ENCODE measurements around the gene SOX30. TPM values are rescaled to one million over a fixed set of nuclear protein-coding genes. Genes with fewer than 3 reads are reported as not detected.

SOX30 gene
- polyA plus RNA-seq, 2 donors = 0.04 to 0.05 TPM

DNA sequence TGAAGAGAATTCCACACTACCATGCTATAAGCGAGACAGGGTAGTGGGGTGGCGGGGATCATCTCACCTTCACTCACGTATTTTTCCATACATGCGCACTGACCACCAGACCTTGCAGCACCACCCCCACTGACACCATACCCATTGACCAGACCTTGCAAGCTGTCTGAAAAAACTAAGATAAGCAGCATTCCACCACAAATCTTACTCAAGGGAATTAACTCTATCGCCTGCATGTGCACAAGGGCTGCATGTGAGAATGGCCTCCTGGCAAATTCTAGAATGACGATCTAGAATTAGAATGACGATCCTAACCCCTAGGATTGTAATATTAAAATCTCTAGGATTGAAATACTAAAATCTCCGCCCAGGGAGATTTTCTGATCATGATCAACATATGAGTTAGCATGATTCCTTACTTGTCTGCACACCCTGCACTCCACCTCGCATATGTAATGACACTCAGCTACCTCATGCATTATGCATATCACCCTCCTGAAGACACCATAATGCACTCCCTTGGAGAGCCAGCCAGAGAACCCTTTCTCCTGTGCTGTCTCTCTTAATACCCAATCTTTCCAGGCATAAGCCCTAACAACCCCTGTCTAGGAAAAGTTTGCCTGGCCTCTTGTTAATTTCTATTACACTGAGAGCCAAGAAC is 11.7 kb downstream of the SOX30 start:
- no peaks in the 10 kb centered on the region for H3K27me3 ChIP-seq (ENCODE audit: control insufficient read depth in 1 of 2, insufficient read depth in 2 of 2, low read length in 2 of 2)
- H3K27ac ChIP-seq (ENCODE audit: low read depth in 2 of 2, low read length in 1 of 2) = no peak overlapping the region
- no peaks in the 10 kb centered on the region for H3K36me3 ChIP-seq (ENCODE audit: control insufficient read depth in 2 of 2, insufficient read depth in 2 of 2, low read length in 1 of 2)
- no peaks in the 10 kb centered on the region for H3K4me1 ChIP-seq (ENCODE audit: control insufficient read depth in 2 of 2, insufficient read depth in 2 of 2, low read length in 1 of 2)
- 86 to 91% methylated on average over 9 of the region's 9 CpGs for WGBS, 2 donors
- no peak overlapping the region for H3K4me3 ChIP-seq (ENCODE audit: low read depth in 1 of 2, low read length in 2 of 2)
- no peaks in the 10 kb centered on the region for H3K9me3 ChIP-seq (ENCODE audit: control insufficient read depth in 2 of 2, insufficient read depth in 1 of 2, low read depth in 1 of 2, low read length in 1 of 2)

DNA sequence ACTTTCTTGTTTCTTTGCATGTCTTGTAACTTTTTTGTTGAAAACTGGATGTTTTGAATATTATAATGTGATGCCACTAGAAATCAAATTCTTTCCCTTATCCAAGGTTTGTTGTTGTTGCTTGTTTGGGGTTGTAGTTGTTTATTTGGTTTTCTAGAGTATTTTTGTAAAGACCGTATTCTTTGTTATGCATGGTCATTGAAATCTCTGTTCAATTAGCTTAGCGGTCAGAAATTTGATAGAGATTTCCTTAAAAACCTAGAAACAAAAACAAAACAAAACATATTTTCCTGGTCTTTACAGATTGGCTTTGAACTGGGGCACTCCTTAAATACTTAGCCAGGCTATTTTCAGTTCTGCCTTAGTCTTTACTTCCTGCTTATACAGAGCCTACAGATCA is 21.9 kb downstream of the SOX30 start:
- H3K4me1 ChIP-seq (ENCODE audit: control insufficient read depth in 2 of 2, insufficient read depth in 2 of 2, low read length in 1 of 2) = no peaks in the 10 kb centered on the region
- no peaks in the 10 kb centered on the region for H3K9me3 ChIP-seq (ENCODE audit: control insufficient read depth in 2 of 2, insufficient read depth in 1 of 2, low read depth in 1 of 2, low read length in 1 of 2)
- WGBS, 2 donors = 86 to 87% methylated on average over 2 of the region's 2 CpGs
- H3K36me3 ChIP-seq (ENCODE audit: control insufficient read depth in 2 of 2, insufficient read depth in 2 of 2, low read length in 1 of 2) = no peaks in the 10 kb centered on the region
- no peak overlapping the region for H3K4me3 ChIP-seq (ENCODE audit: low read depth in 1 of 2, low read length in 2 of 2)
- H3K27me3 ChIP-seq (ENCODE audit: control insufficient read depth in 1 of 2, insufficient read depth in 2 of 2, low read length in 2 of 2) = no peaks in the 10 kb centered on the region
- no peak overlapping the region for H3K27ac ChIP-seq (ENCODE audit: low read depth in 2 of 2, low read length in 1 of 2)

DNA sequence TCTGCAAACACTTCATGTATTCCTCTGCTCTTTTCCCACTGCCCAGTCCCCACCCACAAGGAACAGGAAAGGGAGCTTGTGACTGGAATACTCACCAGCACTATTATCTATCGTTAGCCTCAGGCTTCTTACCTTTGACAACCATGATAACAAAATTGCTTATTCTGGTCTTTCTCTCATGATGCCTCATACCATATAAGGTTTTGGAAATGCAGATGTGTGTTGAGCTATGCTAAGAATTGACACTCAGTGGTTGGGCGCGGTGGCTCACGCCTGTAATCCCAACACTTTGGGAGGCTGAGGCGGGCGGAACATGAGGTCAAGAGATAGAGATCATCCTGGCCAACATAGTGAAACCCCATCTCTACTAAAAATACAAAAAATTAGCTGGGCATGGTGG is 25.4 kb downstream of the SOX30 start:
- Histone ChIP-seq H3K27me3 (ENCODE audit: control insufficient read depth in 1 of 2, insufficient read depth in 2 of 2, low read length in 2 of 2) (no peaks in the 10 kb centered on the region), H3K4me1 (ENCODE audit: control insufficient read depth in 2 of 2, insufficient read depth in 2 of 2, low read length in 1 of 2) (no peaks in the 10 kb centered on the region), H3K27ac (ENCODE audit: low read depth in 2 of 2, low read length in 1 of 2) (no peak overlapping the region), H3K9me3 (ENCODE audit: control insufficient read depth in 2 of 2, insufficient read depth in 1 of 2, low read depth in 1 of 2, low read length in 1 of 2) (no peaks in the 10 kb centered on the region), H3K36me3 (ENCODE audit: control insufficient read depth in 2 of 2, insufficient read depth in 2 of 2, low read length in 1 of 2) (no peaks in the 10 kb centered on the region), H3K4me3 (ENCODE audit: low read depth in 1 of 2, low read length in 2 of 2) (no peak overlapping the region)
- 94 to 96% methylated on average over 6 of the region's 6 CpGs for WGBS, 2 donors

DNA sequence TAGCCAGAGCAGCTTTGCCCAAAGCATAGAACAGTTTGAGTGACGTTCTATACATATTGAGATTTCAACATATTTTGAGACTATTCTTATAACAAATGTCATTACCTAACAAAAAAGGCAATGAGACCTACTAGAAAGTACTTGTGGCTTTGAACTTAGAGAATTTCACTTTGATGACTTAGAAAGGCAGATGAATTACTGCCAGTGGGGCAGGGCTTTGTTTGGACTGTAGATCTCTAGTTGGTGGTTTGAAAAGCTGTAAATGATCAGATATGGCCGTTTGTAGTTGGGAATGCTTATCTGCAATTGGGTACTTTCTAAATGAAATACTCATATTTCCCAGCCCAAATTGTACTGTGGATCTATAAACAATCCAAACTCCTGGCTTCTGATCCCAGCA is 28.1 kb downstream of the SOX30 start:
- Histone ChIP-seq H3K27me3 (ENCODE audit: control insufficient read depth in 1 of 2, insufficient read depth in 2 of 2, low read length in 2 of 2) (no peaks in the 10 kb centered on the region), H3K4me3 (ENCODE audit: low read depth in 1 of 2, low read length in 2 of 2) (no peak overlapping the region), H3K27ac (ENCODE audit: low read depth in 2 of 2, low read length in 1 of 2) (no peak overlapping the region), H3K9me3 (ENCODE audit: control insufficient read depth in 2 of 2, insufficient read depth in 1 of 2, low read depth in 1 of 2, low read length in 1 of 2) (no peaks in the 10 kb centered on the region), H3K4me1 (ENCODE audit: control insufficient read depth in 2 of 2, insufficient read depth in 2 of 2, low read length in 1 of 2) (no peaks in the 10 kb centered on the region), H3K36me3 (ENCODE audit: control insufficient read depth in 2 of 2, insufficient read depth in 2 of 2, low read length in 1 of 2) (no peaks in the 10 kb centered on the region)
- 47 to 51% methylated on average over 2 of the region's 2 CpGs for WGBS, 2 donors

DNA sequence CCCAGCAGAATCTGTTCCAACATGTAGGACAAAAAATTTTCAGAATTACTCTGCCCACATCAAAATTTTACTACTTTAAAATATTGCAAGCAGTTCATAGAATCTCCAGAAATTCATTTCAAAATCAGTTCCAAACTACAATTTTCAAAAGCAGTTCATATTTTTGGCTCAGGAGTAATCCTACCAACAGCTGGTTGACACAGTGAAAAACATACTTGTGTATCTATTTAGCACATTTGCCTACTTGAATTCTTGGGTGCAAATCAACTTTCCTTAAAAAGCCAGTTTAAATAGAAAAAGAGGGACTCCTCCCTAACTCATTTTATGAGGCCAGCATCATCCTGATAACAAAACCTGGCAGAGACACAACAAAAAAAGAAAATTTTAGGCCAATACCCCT is 31.5 kb downstream of the SOX30 start:
- Histone ChIP-seq H3K36me3 (ENCODE audit: control insufficient read depth in 2 of 2, insufficient read depth in 2 of 2, low read length in 1 of 2) (no peaks in the 10 kb centered on the region), H3K4me3 (ENCODE audit: low read depth in 1 of 2, low read length in 2 of 2) (no peak overlapping the region), H3K27me3 (ENCODE audit: control insufficient read depth in 1 of 2, insufficient read depth in 2 of 2, low read length in 2 of 2) (no peaks in the 10 kb centered on the region), H3K9me3 (ENCODE audit: control insufficient read depth in 2 of 2, insufficient read depth in 1 of 2, low read depth in 1 of 2, low read length in 1 of 2) (no peaks in the 10 kb centered on the region), H3K4me1 (ENCODE audit: control insufficient read depth in 2 of 2, insufficient read depth in 2 of 2, low read length in 1 of 2) (no peaks in the 10 kb centered on the region), H3K27ac (ENCODE audit: low read depth in 2 of 2, low read length in 1 of 2) (no peak overlapping the region)

DNA sequence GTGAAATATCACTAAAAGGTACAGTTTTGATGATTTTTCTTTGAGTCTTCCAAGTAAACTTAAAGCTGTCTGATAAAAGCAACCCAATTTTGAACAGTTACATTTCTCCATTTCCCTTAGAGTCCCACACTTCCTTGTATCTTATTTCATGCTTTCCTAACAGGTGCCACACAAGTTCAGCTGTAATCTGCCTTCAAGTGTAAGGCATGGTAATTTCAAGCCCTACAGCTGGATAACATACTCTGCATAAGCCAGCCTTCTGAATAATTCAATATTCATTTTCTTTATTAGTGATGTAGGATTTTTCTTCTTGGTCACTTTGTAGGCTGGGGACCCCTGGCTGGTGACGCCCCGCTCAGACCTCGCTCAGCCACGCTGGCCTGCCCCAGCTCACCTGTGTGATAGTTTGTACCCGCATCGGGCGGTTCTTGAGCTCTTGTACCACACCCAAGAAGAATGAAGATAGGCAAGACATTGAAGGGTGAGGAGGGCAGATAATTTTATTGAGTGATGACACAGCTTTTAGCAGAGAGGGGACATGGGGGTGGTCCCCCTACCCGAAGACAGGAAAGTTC is 34.0 kb downstream of the SOX30 start:
- WGBS, 2 donors = 96 to 98% methylated on average over 8 of the region's 8 CpGs
- Histone ChIP-seq H3K36me3 (ENCODE audit: control insufficient read depth in 2 of 2, insufficient read depth in 2 of 2, low read length in 1 of 2) (no peaks in the 10 kb centered on the region), H3K9me3 (ENCODE audit: control insufficient read depth in 2 of 2, insufficient read depth in 1 of 2, low read depth in 1 of 2, low read length in 1 of 2) (no peaks in the 10 kb centered on the region), H3K4me3 (ENCODE audit: low read depth in 1 of 2, low read length in 2 of 2) (no peak overlapping the region), H3K4me1 (ENCODE audit: control insufficient read depth in 2 of 2, insufficient read depth in 2 of 2, low read length in 1 of 2) (no peaks in the 10 kb centered on the region), H3K27ac (ENCODE audit: low read depth in 2 of 2, low read length in 1 of 2) (no peak overlapping the region), H3K27me3 (ENCODE audit: control insufficient read depth in 1 of 2, insufficient read depth in 2 of 2, low read length in 2 of 2) (no peaks in the 10 kb centered on the region)

DNA sequence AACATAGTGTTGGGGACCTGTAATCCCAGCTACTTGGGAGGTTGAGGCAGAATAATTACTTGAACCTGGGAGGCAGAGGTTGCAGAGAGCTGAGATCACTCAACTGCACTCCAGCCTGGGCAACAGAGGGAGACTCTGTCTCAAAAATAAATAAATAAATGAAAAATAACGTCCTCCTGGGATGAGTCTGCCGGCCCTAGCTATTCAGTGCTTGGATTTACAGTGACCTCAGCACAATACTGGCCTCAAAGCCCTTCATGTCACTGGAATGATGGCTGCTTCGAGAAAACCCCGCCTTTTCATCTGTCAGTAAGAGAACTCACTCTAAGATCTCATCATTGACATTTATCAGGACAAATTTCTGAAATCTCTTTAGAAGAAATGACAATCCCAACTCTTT is 35.5 kb downstream of the SOX30 start:
- Histone ChIP-seq H3K36me3 (ENCODE audit: control insufficient read depth in 2 of 2, insufficient read depth in 2 of 2, low read length in 1 of 2) (no peaks in the 10 kb centered on the region), H3K4me3 (ENCODE audit: low read depth in 1 of 2, low read length in 2 of 2) (no peak overlapping the region), H3K4me1 (ENCODE audit: control insufficient read depth in 2 of 2, insufficient read depth in 2 of 2, low read length in 1 of 2) (peaks cover 0 to 5% of the 10 kb centered on the region in 2 donors), H3K27me3 (ENCODE audit: control insufficient read depth in 1 of 2, insufficient read depth in 2 of 2, low read length in 2 of 2) (no peaks in the 10 kb centered on the region), H3K9me3 (ENCODE audit: control insufficient read depth in 2 of 2, insufficient read depth in 1 of 2, low read depth in 1 of 2, low read length in 1 of 2) (no peaks in the 10 kb centered on the region), H3K27ac (ENCODE audit: low read depth in 2 of 2, low read length in 1 of 2) (no peak overlapping the region)
- 74 to 78% methylated on average over 4 of the region's 4 CpGs for WGBS, 2 donors

DNA sequence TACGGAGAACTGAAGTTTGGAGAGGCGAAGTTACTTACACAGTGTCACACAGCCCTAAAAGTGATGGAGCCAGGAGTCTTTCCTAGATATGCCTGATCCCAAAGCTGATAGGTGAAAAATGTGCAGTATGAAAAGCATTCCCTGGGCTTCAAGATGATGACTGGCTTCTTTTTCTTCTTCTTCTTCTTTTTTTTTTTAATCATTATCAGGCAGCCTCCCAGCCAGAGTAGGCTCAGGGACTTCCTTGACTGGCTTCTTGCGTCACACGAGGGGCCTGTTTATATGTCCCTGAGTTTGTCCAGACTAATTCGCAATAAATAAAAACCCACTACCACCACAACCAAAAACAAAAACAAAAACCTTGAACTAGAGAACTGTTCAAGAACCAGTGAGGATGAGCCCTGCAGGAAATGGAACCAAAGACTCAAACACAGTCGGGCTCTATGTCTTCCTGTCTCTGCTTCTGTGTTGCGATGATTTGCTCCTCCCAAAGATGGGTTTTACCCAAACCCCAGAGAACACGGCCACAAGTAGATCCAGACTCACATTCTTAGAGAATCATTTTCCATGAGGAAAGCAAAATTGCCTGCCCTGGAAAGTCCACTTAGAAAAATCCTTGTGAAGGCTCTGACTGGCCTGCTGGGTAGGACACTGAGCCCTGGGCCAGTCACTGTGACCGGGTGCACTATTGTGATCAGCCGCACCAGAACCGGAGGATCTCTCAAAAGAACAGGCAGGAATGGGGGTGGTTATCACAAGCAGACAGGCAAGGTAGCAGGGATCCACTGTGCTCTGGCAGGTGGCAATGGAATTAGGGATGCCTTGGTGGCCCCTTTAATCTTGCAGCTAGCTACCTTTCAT is 38.6 kb downstream of the SOX30 start:
- Histone ChIP-seq H3K9me3 (ENCODE audit: control insufficient read depth in 2 of 2, insufficient read depth in 1 of 2, low read depth in 1 of 2, low read length in 1 of 2) (no peaks in the 10 kb centered on the region), H3K36me3 (ENCODE audit: control insufficient read depth in 2 of 2, insufficient read depth in 2 of 2, low read length in 1 of 2) (no peaks in the 10 kb centered on the region), H3K27ac (ENCODE audit: low read depth in 2 of 2, low read length in 1 of 2) (no peak overlapping the region), H3K4me3 (ENCODE audit: low read depth in 1 of 2, low read length in 2 of 2) (no peak overlapping the region), H3K4me1 (ENCODE audit: control insufficient read depth in 2 of 2, insufficient read depth in 2 of 2, low read length in 1 of 2) (peaks cover 0 to 8% of the 10 kb centered on the region in 2 donors), H3K27me3 (ENCODE audit: control insufficient read depth in 1 of 2, insufficient read depth in 2 of 2, low read length in 2 of 2) (no peaks in the 10 kb centered on the region)
- WGBS, 2 donors = 79 to 84% methylated on average over 11 of the region's 11 CpGs

DNA sequence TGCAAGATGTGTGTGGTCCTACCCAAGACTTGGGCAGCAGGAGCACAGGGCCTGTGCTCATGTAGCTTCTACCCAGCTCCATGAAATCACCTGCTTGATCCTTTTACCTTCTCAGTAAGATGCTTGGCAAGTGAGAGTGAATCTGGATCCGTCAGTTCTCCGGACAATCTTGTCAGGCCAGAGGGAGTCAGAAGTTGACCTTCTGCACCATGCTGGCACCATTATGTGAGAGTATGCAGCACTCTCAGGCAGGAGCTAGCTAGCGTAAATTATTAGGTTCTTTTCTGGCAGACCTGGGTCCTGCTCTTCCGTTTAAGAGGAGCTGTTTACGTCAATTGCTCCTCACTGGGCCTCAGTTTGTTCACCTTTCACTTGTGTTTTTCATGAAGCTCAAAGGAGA is 39.7 kb downstream of the SOX30 start:
- no peaks in the 10 kb centered on the region for H3K36me3 ChIP-seq (ENCODE audit: control insufficient read depth in 2 of 2, insufficient read depth in 2 of 2, low read length in 1 of 2)
- no peaks in the 10 kb centered on the region for H3K27me3 ChIP-seq (ENCODE audit: control insufficient read depth in 1 of 2, insufficient read depth in 2 of 2, low read length in 2 of 2)
- no peak overlapping the region for H3K4me3 ChIP-seq (ENCODE audit: low read depth in 1 of 2, low read length in 2 of 2)
- 83 to 85% methylated on average over 5 of the region's 5 CpGs for WGBS, 2 donors
- no peaks in the 10 kb centered on the region for H3K9me3 ChIP-seq (ENCODE audit: control insufficient read depth in 2 of 2, insufficient read depth in 1 of 2, low read depth in 1 of 2, low read length in 1 of 2)
- peaks cover 0 to 8% of the 10 kb centered on the region in 2 donors for H3K4me1 ChIP-seq (ENCODE audit: control insufficient read depth in 2 of 2, insufficient read depth in 2 of 2, low read length in 1 of 2)
- no peak overlapping the region for H3K27ac ChIP-seq (ENCODE audit: low read depth in 2 of 2, low read length in 1 of 2)
